GM18505 (cell line): ENCODE measurements around the gene GPC1.

Experiments
- ATAC-seq: cut with Tn5 transposase; IDR thresholded peaks from one replicate; pipeline ENCODE4 v1.9.1; 2021; ENCODE audit not compliant: unreplicated experiment
- POLR2A ChIP-seq: IDR thresholded peaks from 4 replicates; pipeline ENCODE4 v1.6.1; 2011; ENCODE audit warnings: borderline replicate concordance; ENCODE audit not compliant: insufficient read depth, insufficient read length; ENCODE audit errors: extremely low read depth

GPC1 gene

DNA sequence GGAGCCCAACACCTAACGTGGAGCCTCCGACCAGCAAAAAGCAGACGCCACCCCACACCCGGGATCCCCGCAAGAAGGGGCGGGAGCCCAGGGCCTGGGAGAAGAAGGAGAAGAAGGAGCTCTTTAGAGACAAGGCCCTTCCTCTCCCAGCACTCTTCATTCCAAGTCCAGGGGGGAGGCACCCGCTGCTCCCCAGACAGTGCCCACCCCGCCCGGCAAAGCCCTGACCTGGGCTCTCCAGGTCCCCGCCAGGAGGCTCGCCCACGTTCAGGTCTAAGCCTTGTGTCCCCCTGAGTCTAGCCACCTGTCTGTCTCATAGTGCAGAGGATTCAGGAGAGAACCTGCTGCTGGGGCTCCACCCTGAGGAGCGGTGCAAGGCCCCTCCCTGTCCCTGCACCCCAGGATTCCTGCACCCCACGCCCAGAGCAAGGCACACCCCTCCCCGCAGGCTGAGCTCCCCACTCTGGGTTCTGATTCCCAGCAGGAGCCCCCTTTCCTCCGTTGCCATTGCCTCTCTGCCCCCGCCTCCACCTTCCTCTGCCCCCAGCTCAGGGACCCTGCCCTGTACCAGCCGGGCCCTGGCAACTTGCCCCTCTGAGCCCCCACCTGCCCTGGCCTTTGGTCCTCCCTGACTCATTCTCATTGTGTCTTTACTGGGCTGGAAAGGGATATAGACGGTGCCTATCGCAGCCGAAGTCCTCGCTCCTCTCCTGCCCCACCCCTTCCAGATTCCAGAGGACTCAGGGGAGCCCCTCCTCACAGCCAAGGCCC lies 33.5 kb upstream of the GPC1 start:
- no peak for ATAC-seq
- TF ChIP-seq POLR2A, result no peak

- no peak for TF ChIP-seq POLR2A
- no peak for ATAC-seq
Observed at GRCh38 chr2:240402566-240403272, 32.7 kb upstream of the GPC1 start.

DNA sequence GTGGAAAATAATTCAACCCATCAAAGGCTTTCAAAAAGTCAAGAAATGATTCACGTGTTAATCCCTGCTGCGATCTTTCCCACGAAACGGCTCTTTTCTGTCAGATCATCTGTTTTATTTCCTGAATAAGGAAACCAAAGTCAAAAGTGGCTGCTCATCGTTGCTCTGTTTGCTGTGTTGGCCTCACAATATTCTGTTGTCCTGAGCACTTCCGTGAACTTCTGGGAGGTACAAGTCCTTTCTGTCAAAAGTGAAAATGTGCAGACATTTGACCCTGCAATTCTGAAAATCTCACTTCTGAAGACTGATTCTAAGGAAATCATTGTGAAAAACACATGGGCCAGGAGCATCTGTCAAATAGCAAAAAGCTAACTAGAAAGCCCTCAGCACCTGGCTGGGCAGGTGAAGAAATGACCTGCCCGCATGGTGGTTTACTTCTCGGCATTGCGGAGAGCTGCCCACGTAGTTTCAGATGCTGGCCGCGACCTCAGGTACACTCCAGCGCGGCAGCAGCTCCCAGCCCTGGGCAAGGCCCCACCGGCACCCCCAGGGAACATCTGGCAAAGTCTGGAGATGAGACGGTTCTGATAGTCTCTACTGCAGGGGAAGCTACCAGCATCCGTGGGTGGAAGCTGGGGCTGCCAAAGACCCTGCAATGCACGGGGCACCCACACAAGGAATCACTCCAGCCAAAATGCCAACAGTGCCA lies 31.9 kb upstream of the GPC1 start:
- ATAC-seq, result no peak
- TF ChIP-seq POLR2A, result no peak

GRCh38 chr2:240404174-240404852 lies 31.1 kb upstream of the GPC1 start:
- no peak for ATAC-seq

DNA sequence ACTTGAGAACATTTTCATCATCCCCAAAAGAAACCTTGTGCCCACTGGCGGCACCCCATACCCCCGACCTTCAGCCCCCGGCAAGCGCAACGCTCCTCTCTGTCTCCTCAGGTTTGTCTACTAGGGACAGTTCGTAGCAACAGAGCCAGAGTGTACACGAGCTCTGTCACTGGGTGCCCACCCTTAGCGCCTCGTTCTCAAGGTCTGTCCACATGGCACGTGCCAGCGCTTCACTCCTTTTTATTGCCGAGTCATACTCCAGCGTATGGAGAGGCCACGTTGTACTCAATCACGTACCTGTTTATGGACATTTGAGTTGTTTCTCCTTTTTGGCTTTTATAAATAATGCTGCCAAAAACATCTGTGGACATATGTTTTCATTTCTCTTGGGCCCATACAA lies 30.3 kb upstream of the GPC1 start:
- ATAC-seq, result no peak
- TF ChIP-seq POLR2A, result no peak

More at GRCh38 chr2:240404174-240404852, 31.1 kb upstream of the GPC1 start:
- no peak for TF ChIP-seq POLR2A

- no peak for ATAC-seq
- no peak for TF ChIP-seq POLR2A
Observed at GRCh38 chr2:240405684-240406313, 29.7 kb upstream of the GPC1 start.

GRCh38 chr2:240407090-240407489 lies 28.4 kb upstream of the GPC1 start:
- TF ChIP-seq POLR2A, result no peak
- ATAC-seq, result no peak

- TF ChIP-seq POLR2A, result no peak
- ATAC-seq, result no peak
Observed at GRCh38 chr2:240410004-240410403, 25.5 kb upstream of the GPC1 start.

DNA sequence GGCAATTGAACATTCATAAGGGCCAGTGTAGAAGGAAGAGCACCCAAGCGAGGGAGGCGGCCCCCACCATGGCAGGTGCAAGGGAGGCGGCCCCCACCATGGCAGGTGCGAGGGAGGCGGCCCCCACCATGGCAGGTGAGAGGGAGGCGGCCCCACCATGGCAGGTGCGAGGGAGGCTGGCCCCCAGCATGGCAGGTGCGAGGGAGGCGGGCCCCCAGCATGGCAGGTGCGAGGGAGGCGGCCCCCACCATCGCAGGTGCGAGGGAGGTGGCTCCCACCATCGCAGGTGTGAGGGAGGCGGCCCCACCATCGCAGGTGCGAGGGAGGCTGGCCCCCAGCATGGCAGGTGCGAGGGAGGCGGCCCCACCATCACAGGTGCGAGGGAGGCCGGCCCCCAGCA lies 24.7 kb upstream of the GPC1 start:
- no peak for TF ChIP-seq POLR2A
- ATAC-seq, result no peak

DNA sequence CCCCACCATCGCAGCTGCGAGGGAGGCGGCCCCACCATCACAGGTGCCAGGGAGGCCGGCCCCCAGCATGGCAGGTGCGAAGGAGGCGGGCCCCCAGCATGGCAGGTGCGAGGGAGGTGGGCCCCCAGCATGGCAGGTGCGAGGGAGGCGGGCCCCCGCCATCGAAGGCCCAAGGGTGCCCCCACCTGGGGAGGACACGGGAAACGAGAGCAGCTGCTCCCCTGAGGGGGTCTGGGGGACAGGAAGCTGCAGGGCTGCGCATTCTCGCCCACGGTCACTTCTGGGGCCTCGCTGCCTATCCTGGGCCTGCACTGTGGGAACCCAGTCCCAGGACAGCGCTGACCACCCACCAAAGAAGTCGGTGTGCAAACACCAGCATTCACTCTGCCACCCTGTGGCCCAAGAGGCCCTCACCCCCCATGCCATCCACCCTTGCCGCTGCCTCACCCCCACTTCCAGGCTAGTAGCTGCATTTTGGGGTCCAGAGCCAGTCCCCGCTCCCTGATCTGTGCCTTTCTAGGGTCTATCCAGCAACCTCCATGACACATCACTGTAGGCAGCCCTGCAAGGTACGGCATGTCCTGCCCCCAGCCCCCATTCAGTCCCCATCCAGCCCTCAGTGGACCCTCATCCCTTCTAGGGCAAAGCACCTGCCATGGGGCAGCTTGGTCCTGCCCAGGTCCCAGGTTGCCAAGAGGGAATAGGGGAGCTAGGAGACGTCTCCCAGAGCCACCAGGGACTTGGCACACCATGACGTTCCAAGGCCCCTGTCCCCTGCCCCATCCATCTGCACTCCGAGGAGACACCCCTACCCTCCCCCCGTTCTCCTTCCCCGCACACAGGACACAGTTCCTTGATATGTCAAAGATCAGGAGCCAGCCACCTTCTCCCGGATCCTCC lies 24.0 kb upstream of the GPC1 start:
- no peak for TF ChIP-seq POLR2A
- ATAC-seq, result no peak

GRCh38 chr2:240412211-240412861 lies 23.1 kb upstream of the GPC1 start:
- no peak for TF ChIP-seq POLR2A

More at GRCh38 chr2:240412211-240412861, 23.1 kb upstream of the GPC1 start:
- ATAC-seq, result no peak
